ENCODE data around the gene CDH4. TPM values are rescaled to one million over a fixed set of nuclear protein-coding genes. Genes with fewer than 3 reads are reported as not detected.

Gene CDH4
- total and polyA plus RNA-seq, 2 donors (not counting 3 experiments of a cell fraction or from before 2014, with no cell fraction given): 0.17 to 0.51 TPM

DNA sequence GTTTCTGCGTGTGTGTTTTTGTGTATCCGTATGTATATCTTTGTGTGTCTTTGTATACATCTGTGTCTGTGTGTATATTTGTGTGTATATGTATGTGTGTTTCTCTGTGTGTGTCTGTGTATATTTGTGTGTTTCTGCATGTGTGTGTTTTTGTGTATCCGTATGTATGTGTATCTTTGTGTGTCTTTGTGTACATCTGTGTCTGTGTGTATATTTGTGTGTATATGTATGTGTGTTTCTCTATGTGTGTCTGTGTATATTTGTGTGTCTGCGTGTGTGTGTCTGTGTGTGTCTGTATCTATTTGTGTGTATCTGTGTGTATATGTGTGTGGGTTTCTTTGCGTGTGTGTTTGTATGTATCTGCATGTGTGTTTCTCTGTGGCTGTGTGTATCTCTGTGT, 192.6 kb downstream of the CDH4 start:
- no peaks in the 10 kb centered on the region for H3K79me2 ChIP-seq (ENCODE audit: control insufficient read depth, insufficient read depth, low read length)
- H3K4me2 ChIP-seq (ENCODE audit: insufficient read depth, low read length): no peak overlapping the region
- no peak overlapping the region for H2AFZ ChIP-seq (ENCODE audit: low read depth, low read length)
- no peak overlapping the region for H3K27ac ChIP-seq (ENCODE audit: insufficient read depth, low read depth, low read length)
- BruUV-seq (replicated peaks): no TSS peak
- no peak overlapping the region for H3K9ac ChIP-seq (replicated peaks; ENCODE audit: extremely low read depth, insufficient read depth, low read length)
- ChIA-PET CTCF (no interaction called here), POLR2A (no interaction called here)
- DNase-seq (ENCODE audit: low read depth, low spot score) (no peak), FAIRE-seq (no peak)
- H3K27me3 ChIP-seq (ENCODE audit: control insufficient read depth in 2 of 2, insufficient read depth in 2 of 2, low read length in 2 of 2): no peaks in the 10 kb centered on the region
- no peak overlapping the region for H3K4me3 ChIP-seq (replicated peaks in 1 of 3; ENCODE audit: insufficient read depth in 1 of 3, low read depth in 1 of 3, low read length in 3 of 3)
- no peaks in the 10 kb centered on the region for H3K36me3 ChIP-seq (ENCODE audit: control insufficient read depth in 2 of 2, extremely low read depth in 1 of 2, insufficient read depth in 2 of 2, low read length in 2 of 2)
- peaks cover 7% of the 10 kb centered on the region for H3K9me3 ChIP-seq (replicated peaks; ENCODE audit: control insufficient read depth, insufficient read depth, low read length)
- H3K4me1 ChIP-seq (ENCODE audit: control insufficient read depth, extremely low read depth, insufficient read depth, low read length): no peaks in the 10 kb centered on the region
- H3K9me1 ChIP-seq (replicated peaks; ENCODE audit: control insufficient read depth, extremely low read depth, insufficient read depth, low read length): no peaks in the 10 kb centered on the region
- dilution Hi-C loops (cut with MboI; ENCODE audit: extremely low pct_ligation_motif_present, low sequenced_read_pairs) (no loop called here), intact Hi-C loops (cut with micrococcal nuclease) (no loop called here)
- no peaks in the 10 kb centered on the region for H4K20me1 ChIP-seq (replicated peaks; ENCODE audit: control insufficient read depth, extremely low read depth, insufficient read depth, low read length)
- no peak for TF ChIP-seq MYC (IDR thresholded peaks at IDR 0.05; ENCODE audit: low read depth, low read length)
- TF ChIP-seq, protein P1, sequence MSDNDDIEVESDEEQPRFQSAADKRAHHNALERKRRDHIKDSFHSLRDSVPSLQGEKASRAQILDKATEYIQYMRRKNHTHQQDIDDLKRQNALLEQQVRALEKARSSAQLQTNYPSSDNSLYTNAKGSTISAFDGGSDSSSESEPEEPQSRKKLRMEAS (IDR thresholded peaks at IDR 0.05; ENCODE audit: insufficient read depth, insufficient read length): no peak
- no peak for TF ChIP-seq POLR2A (IDR thresholded peaks at IDR 0.05; ENCODE audit: low read depth, low read length)
- no peak for TF ChIP-seq POLR2AphosphoS5 (IDR thresholded peaks at IDR 0.05; ENCODE audit: insufficient read depth, low read depth, low read length)
- no peak for TF ChIP-seq FOS (IDR thresholded peaks at IDR 0.05; ENCODE audit: borderline replicate concordance, insufficient read depth, low read length)
- TF ChIP-seq, protein P2, sequence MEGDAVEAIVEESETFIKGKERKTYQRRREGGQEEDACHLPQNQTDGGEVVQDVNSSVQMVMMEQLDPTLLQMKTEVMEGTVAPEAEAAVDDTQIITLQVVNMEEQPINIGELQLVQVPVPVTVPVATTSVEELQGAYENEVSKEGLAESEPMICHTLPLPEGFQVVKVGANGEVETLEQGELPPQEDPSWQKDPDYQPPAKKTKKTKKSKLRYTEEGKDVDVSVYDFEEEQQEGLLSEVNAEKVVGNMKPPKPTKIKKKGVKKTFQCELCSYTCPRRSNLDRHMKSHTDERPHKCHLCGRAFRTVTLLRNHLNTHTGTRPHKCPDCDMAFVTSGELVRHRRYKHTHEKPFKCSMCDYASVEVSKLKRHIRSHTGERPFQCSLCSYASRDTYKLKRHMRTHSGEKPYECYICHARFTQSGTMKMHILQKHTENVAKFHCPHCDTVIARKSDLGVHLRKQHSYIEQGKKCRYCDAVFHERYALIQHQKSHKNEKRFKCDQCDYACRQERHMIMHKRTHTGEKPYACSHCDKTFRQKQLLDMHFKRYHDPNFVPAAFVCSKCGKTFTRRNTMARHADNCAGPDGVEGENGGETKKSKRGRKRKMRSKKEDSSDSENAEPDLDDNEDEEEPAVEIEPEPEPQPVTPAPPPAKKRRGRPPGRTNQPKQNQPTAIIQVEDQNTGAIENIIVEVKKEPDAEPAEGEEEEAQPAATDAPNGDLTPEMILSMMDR (IDR thresholded peaks at IDR 0.05; ENCODE audit: extremely low read depth in 1 of 2, insufficient read depth in 1 of 2, low read depth in 1 of 2, low read length in 2 of 2): no peak
- no peak for TF ChIP-seq GATA2 (IDR thresholded peaks at IDR 0.05; ENCODE audit: insufficient read depth, insufficient read length, low read depth, low read length)
- no peak for TF ChIP-seq JUN (IDR thresholded peaks at IDR 0.05; ENCODE audit: borderline replicate concordance, insufficient read depth, insufficient read length, low read depth)
- no peak for TF ChIP-seq EZH2 (IDR thresholded peaks at IDR 0.05; ENCODE audit: borderline replicate concordance, low read depth, low read length, severe bottlenecking)

Measured in endothelial cell of umbilical vein (primary cell).